DOHH2 (cell line): Measurements from ENCODE around the gene KIF1A.

Experiments used
- H3F3A ChIP-seq: fragments of 200-600 bp; sonication (generic), shearing (Covaris generic); 2 replicates; pipeline ENCODE4 v1.6.0; 2016; ENCODE audit warnings: antibody characterized with exemption, mild to moderate bottlenecking; ENCODE audit not compliant: control insufficient read depth, insufficient read depth
- H3K27ac ChIP-seq: fragments of 200-600 bp; sonication (generic); 2 replicates; pipeline ENCODE4 v1.5.1; 2014; ENCODE audit warnings: low read depth, mild to moderate bottlenecking, low read length, moderate library complexity
- H3K27me3 ChIP-seq: fragments of 200-600 bp; sonication (generic); 2 replicates; pipeline ENCODE4 v1.6.1; 2014; ENCODE audit warnings: mild to moderate bottlenecking, low read length, mixed read lengths; ENCODE audit not compliant: control insufficient read depth
- H3K36me3 ChIP-seq: fragments of 200-600 bp; sonication (generic); 2 replicates; pipeline ENCODE4 v1.6.1; 2014; ENCODE audit warnings: mild to moderate bottlenecking, low read length, moderate library complexity, mixed read lengths; ENCODE audit not compliant: control insufficient read depth
- H3K4me1 ChIP-seq: fragments of 200-600 bp; sonication (generic); 2 replicates; pipeline ENCODE4 v1.6.1; 2014; ENCODE audit warnings: mild to moderate bottlenecking, low read length, mixed read lengths; ENCODE audit not compliant: control insufficient read depth
- H3K4me2 ChIP-seq: fragments of 200-600 bp; sonication (generic); 2 replicates; pipeline ENCODE4 v1.6.0; 2014; ENCODE audit warnings: mild to moderate bottlenecking, low read length, moderate library complexity
- H3K4me3 ChIP-seq: fragments of 200-600 bp; sonication (generic); 2 replicates; pipeline ENCODE4 v1.5.1; 2014; ENCODE audit warnings: mild to moderate bottlenecking, low read length, mixed read lengths
- H3K79me2 ChIP-seq: fragments of 200-600 bp; sonication (generic); 2 replicates; pipeline ENCODE4 v1.6.1; 2014; ENCODE audit warnings: mild to moderate bottlenecking, low read length, mixed read lengths; ENCODE audit not compliant: control insufficient read depth
- H3K9me2 ChIP-seq: fragments of 200-600 bp; sonication (generic); replicated peaks from 2 replicates; pipeline ENCODE4 v1.6.1; 2014; ENCODE audit warnings: mild to moderate bottlenecking, low read length, mixed read lengths; ENCODE audit not compliant: control insufficient read depth
- H3K9me3 ChIP-seq: fragments of 200-600 bp; sonication (generic); 2 replicates; pipeline ENCODE4 v1.6.1; 2014; ENCODE audit warnings: antibody characterized with exemption, low read length, mixed read lengths; ENCODE audit not compliant: control insufficient read depth, insufficient read depth
- H4K20me1 ChIP-seq: fragments of 200-600 bp; sonication (generic); 2 replicates; pipeline ENCODE4 v1.6.0; 2014; ENCODE audit warnings: low read depth, mild to moderate bottlenecking, antibody characterized with exemption, low read length, moderate library complexity; ENCODE audit not compliant: control insufficient read depth, insufficient read depth
- CTCF ChIP-seq: fragments of 200-600 bp; sonication (generic); IDR thresholded peaks from one replicate; pipeline ENCODE4 v1.5.1; 2014; ENCODE audit warnings: antibody characterized with exemption, mild to moderate bottlenecking, low read depth, low read length; ENCODE audit not compliant: poor library complexity, severe bottlenecking
- EZH2phosphoT487 ChIP-seq: fragments of 200-600 bp; sonication (generic); IDR thresholded peaks from 2 replicates; pipeline ENCODE4 v1.6.1; 2017; ENCODE audit warnings: borderline replicate concordance, mild to moderate bottlenecking, antibody characterized with exemption, low read length, moderate library complexity, mixed read lengths

KIF1A gene

GRCh38 chr2:240811346-240812300 lies 8.4 kb downstream of the KIF1A start:
- Histone ChIP-seq H3K9me2 (no peaks in the 10 kb centered on the region), H4K20me1 (no peaks in the 10 kb centered on the region), H3K4me2 (no peak overlapping the region), H3K79me2 (no peaks in the 10 kb centered on the region), H3K9me3 (peaks cover 14% of the 10 kb centered on the region; the same call in 1 of the 2 replicates), H3K27me3 (no peaks in the 10 kb centered on the region), H3K4me1 (no peaks in the 10 kb centered on the region), H3F3A (no peaks in the 10 kb centered on the region), H3K4me3 (no peak overlapping the region), H3K36me3 (no peaks in the 10 kb centered on the region), H3K27ac (no peak overlapping the region)
- TF ChIP-seq CTCF (no peak), EZH2phosphoT487 (no peak)

- Histone ChIP-seq H4K20me1 (no peaks in the 10 kb centered on the region), H3K79me2 (no peaks in the 10 kb centered on the region), H3K27me3 (0 out of 2 replicates have a peak, but pooled peaks cover 3% of the 10 kb centered on the region), H3K9me2 (no peaks in the 10 kb centered on the region), H3K36me3 (no peaks in the 10 kb centered on the region), H3K27ac (no peak overlapping the region), H3K4me3 (no peak overlapping the region), H3K4me1 (no peaks in the 10 kb centered on the region), H3F3A (no peaks in the 10 kb centered on the region), H3K9me3 (peaks cover 14% of the 10 kb centered on the region; the same call in 1 of the 2 replicates), H3K4me2 (no peak overlapping the region)
- no peak for TF ChIP-seq CTCF
- no peak for TF ChIP-seq EZH2phosphoT487
These were observed 9.4 kb downstream of the KIF1A start for GRCh38 chr2:240810621-240811020.

GRCh38 chr2:240810199-240810598 lies 9.8 kb downstream of the KIF1A start:
- 0 out of 2 replicates have a peak, but pooled peaks cover 3% of the 10 kb centered on the region for H3K27me3 ChIP-seq
- no peak overlapping the region for H3K4me3 ChIP-seq
- H4K20me1 ChIP-seq: no peaks in the 10 kb centered on the region
- peaks cover 14% of the 10 kb centered on the region; the same call in 1 of the 2 replicates for H3K9me3 ChIP-seq
- H3K4me1 ChIP-seq: no peaks in the 10 kb centered on the region
- H3K4me2 ChIP-seq: no peak overlapping the region
- H3K27ac ChIP-seq: no peak overlapping the region
- no peaks in the 10 kb centered on the region for H3F3A ChIP-seq
- H3K79me2 ChIP-seq: no peaks in the 10 kb centered on the region
- H3K36me3 ChIP-seq: no peaks in the 10 kb centered on the region
- H3K9me2 ChIP-seq: no peaks in the 10 kb centered on the region
- TF ChIP-seq EZH2phosphoT487 (no peak), CTCF (peak; percentile 18)
